Iris pigment epithelial cell (primary cell): Measurements from ENCODE around the gene TNNI3K.

Experiments
- DNase-seq: peaks from one replicate; pipeline ENCODE4 v3.0.0-alpha.2; 2011; ENCODE audit warnings: low read depth

TNNI3K gene

DNA sequence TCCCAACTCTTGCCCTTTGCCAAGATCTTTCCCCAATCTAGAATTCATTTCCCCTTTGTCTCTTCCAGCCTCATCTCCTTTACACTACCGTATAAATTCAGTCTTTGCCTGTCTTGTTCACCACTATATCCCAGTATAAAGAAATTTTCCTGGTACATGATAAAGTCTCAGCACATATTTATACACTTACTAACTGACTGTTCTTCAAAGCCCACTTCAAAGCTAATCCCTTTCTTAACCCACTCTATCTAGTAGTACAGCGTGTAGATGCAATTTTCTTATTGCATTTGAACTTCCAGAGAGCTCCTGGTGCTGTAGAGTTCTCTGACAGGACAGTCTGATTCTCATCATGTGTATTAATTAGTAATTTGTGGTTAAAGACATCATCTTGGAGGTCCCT, 199.1 kb downstream of the TNNI3K start:
- DNase-seq: no peak

DNA sequence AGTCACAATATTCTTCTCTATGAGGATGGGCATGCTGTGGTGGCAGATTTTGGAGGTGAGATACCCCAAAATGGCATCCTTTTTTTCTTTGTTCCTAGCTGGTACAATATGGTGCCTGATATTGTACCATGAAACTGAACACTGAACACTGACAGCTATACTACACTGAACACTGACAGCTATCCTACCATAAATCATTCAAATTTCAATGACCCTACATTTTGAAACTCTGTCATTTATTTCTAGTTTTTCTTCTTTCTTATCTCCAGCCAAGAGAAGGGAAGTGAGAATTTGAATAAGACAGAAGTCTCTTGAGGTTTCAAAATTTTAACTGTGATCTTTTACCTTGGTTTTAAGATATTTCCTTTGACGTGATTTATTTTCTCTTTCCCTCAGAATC, 200.9 kb downstream of the TNNI3K start:
- no peak for DNase-seq

DNA sequence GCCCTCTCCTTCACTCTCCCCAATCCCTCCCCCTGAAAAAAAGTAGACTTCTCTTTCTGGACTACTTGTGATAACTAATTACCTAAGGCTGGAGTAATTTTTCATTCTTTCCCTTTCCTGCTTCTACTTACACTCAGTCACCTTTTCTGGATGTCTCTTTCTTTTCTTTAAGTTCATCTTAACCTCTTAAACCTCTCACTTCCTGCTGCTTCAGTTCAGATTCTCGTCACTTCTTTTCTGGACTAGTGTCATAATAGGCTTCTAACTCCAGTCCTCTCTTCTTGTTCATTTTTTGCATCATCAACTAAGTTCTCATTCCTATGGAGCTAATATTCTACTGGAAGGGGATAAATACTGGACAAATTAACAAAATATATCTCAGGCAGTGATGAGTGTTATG, 201.8 kb downstream of the TNNI3K start:
- DNase-seq: no peak

DNA sequence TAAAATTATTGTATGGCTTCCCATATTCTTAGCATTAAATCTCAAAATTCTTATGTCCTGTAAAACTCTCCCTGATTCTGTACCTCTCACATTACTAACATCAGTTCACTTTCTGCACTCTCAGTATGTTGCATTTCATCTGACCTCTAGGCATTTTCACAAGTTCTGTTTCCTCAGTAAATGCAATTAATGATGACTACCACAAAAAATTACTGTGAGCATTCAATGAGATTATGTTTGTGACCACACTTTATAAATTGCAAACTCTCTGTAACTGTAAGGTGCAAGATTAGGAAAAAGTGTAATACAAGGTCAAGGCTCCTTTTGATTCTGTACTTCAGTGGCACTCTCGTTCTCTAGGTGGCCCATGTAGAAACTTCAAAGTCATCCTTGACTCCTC, 216.8 kb downstream of the TNNI3K start:
- no peak for DNase-seq

DNA sequence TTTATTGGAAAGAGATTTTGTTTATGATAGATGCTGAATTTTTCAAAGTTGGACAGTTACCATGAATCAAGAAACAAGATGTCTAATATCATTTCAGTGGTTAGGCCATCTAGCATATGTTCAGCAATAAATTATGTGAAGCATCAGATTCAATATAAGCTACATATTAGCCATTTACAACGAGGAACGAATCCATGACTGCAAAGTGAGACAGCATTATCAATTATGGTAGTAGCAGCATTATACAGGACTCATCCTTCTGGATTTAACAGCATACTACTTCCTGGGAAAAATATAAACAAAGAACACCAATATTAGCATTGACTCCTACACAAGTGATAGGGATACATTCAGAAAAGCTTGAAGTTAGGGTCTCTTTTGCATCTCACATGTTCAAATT, 218.1 kb downstream of the TNNI3K start:
- no peak for DNase-seq

DNA sequence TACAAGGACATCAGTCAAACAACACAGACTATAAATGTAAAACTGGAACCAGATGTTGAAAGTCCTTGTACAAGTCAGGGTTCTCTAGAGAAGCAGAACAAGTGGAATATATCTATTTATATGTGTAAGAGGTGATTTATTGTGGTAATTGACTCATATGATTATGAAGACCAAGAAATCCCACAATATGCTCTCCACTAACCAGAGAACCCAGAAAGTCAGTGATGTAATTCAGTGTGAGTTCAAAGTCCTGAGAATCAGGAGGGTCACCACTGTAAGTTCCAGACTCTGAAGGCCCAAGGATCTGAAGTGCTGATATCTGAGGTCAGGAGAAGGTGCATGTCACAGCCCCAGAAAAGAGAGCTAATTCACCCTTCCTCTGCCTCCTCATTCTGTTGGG, 220.2 kb downstream of the TNNI3K start:
- no peak for DNase-seq

DNA sequence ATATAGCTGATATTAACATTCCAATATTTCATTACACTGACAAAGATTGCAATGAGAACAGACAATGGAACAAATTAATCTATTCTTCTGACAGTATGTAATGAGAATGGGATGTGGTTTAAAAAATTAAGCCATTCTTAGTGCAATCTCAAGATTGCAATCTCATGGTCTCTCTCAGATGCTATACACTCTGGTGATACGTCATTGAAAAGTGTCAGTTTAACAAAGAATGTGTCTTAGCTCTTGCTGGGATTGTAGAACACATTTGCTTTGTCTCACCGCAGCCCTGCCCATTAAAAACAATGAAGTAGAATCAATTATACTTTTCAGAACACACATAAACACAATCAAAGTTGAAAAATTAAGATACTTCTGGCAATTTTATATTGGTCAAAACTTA, 222.1 kb downstream of the TNNI3K start:
- no peak for DNase-seq

DNA sequence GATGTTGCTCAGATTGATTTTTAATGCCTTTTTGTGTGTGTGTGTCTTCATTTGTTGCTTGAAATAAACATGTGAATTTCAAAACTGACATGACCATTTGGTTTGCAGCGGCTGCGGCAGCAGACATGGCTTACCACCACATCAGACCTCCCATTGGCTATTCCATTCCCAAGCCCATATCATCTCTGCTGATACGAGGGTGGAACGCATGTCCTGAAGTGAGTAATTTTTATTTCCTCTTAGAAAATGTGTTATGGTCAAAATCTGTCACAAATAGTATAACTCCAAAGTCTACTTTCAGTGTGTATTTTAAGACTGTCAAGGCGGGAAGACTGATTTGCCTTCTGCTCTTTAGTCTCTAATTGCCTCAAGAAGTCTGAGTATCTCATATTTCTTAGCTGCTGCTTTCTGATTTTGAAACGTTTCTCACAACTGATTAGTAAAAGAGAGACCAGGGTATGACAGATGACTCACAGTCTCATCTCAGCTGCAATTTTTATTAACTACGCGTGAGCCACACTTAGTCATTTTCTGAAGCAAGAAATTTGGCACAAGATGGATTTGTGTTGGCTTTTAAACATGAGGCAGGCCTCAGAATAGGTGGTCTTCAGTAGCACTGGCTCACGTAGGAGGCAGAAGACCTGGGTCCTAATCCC, 228.3 kb downstream of the TNNI3K start:
- no peak for DNase-seq

DNA sequence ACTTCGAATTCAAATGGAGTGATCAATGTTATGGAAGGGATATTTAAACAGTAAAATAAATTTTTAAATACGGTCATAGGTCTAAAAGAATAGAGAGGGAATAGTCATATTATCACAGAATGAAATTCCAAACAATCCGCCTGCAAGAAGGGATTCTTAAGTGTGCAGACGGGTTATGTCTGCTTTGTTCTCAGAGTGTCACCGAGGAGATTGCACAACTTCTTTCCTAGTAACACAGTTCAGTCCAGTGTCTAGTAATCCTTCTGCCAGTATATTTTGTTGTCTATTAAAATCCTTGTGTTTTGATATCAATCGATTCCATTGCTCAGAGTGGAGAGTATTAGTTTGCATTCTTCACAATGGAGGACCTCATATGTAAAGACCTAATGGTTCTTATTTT, 228.8 kb downstream of the TNNI3K start:
- no peak for DNase-seq

DNA sequence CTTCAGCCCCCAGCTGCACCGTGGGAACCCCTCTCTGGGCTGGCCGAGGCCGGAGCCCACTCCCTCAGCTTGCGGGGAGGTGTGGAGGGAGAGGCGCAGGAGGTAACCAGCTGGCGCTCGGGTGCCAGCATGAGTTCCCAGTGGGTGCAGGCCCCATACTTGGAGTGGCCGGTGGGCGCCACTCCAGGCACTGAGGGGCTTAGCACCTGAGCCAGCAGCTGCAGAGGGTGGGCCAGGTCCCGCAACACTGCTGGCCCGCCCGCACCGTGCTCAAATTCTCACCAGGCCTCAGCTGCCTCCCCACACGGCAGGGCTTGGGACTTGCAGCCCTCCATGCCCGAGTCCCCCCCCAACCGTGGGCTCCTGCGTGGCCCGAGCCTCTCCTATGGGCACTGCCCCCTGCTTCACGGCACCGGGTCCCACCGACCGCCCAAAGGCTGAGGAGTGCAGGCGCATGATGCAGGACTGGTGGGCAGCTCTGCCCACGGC, 230.1 kb downstream of the TNNI3K start:
- DNase-seq: no peak

DNA sequence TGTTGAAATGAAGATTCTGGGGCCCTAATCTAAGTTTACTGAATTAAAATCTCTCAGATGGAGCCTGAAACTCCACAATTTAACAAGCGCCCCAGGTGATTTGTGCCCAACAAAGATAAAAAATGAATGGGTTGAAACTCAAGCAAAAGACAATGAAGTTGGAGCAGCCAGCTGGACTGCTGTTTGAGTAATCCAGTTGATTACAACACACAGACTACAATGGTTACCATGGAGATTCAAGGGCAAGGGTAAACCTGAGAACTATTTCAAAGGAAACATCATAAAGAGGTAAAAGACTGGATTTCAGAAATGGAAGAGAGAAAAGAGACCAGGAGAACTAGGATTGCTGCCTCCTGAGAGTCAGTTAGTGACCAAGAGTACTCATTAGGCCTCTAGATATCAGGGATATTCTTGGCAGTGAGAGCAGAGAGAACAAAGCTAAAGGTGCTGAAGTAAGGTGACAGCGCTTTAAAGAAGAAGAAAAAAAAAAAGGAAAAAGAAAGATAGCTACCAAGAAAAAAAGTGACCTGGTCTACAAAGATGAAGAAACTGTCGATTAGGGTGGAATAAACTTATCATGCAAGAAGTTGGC, 232.7 kb downstream of the TNNI3K start:
- no peak for DNase-seq

DNA sequence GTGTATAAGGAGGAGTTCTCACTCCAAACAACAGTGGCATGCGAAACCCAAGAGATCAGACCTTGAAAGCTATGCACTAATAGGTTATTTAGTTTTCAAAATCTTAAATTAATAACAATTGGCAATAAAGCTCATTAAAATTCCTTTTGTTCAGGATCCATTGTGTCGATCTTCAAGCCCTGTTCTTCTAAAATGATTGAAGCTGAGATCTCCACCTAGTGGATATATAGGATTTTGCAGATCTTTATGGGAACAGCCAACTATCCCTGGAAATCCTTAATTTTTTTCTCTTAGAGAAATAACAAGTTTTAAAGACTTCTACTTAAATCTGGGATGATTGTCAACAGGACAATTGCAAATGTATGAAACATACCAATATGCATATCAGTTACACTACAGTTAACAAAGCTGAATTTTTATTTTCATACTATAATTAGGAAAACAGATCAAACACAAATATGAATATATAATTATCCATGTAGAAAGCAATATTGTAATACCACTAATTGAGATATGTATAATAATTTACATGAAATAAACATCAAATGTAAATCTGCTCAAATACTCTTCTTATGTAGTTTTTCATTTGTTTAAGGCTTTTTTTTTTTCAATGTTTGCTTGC, 233.9 kb downstream of the TNNI3K start:
- DNase-seq: peak; percentile 38

DNA sequence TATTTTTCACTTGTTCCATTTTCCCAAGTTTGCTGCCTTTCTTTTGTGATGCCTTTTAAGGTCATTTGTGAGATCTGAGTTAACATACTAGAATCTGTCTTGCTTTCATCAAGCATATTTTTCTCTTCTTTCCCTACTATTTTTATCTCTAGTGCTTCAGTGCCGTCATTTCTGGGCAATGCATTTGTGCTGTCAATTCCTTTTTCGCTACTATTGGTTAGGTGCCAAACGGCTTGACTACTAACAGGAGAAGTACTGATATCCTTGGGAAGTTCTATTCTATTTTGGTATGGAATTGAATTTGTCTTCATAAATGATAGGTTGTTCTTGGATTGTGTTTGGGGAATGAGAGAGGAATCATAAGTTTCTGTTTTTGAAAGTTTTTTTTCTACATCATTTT, 235.1 kb downstream of the TNNI3K start:
- DNase-seq: no peak

DNA sequence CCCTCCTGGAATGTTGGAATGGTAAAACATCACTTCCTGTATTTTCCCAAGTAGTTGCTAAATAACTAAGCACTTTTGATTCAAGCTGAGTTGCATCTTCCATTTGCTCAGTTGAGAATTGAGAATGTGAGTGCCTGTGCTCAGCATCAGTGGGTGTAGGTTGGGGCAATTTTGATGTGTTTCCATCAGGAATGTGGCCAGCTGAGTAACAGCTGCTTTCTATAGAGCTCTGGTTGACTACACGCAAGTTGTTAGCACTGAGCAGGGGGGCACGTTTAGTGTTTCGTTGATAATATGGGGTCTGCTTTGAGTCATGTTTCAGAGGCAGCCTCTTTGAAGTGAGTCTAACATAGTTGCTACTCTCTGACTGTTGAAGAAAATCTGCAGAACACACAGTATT, 235.7 kb downstream of the TNNI3K start:
- no peak for DNase-seq

DNA sequence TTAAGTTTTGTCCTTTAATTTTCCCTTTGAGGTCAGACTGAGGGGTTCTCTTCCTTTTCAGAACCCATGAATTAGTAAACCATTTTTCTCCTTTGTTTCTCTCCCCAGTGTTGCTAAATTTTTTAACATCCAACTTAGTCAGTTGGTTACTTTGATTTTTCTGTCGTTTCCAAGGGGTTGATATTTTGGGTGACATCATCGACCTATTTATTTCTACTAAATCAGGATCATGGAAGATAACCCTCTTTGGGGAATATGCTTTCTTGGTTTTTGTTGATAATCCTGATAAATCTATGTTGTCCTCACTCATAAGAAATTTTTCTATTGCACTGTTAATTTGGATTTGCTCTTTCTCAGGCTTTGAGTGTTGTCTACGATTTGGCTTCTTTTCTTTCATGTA, 236.3 kb downstream of the TNNI3K start:
- no peak for DNase-seq

DNA sequence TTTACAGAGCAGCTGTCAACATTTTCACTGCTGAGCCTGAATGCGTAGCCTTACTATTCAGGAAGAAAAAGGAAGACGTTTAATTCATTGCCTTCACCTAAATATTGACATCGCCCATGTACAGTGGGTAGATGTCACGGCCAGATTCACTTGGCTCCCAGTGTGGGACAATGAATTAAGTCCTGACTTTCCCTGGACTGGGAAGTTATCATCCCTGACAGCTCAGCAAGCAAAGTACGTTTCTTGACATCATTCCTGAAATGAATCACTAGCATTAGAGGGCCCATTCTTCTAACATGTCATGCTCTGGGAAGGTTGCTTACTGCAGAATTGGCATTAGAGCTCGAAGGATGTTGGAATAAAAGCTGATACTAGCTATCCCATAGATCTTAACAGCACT, 239.4 kb downstream of the TNNI3K start:
- DNase-seq: no peak

DNA sequence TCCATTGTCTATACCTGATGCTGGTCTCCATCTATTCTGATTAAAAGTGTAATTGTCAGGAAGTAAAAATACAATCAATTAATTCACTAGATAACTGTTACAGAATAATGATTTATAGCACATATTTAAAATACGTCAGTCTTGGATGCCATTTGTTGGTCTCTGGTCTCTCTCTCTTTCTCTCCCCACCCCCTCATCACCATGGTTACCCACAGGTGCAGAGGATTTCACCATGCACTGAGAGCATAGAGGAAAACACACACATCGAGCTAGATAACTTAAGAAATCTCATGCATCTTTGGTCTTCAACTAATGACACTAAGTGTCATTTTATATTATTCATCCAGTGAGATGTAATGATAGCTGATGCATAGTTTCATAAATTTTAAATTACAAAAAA, 243.8 kb downstream of the TNNI3K start:
- no peak for DNase-seq

DNA sequence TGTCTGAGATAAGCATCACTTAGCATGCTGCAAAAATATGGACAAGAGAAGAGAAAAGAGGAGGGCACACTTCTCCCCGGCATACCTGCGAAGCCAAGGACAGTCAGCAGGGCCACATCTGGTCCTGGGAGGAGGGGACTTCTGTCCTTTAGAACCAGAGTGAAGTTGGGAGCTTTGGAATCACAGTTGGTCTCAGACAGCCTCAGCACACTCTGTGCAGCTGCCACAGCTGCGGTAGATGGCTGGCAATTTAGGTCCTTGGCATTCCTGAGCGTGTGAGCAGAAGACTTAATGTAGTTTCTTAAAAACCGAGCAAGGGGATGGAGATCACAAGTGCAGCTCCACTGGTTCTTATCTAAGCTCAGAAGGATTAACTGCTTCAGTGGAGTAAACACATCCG, 244.9 kb downstream of the TNNI3K start:
- no peak for DNase-seq

DNA sequence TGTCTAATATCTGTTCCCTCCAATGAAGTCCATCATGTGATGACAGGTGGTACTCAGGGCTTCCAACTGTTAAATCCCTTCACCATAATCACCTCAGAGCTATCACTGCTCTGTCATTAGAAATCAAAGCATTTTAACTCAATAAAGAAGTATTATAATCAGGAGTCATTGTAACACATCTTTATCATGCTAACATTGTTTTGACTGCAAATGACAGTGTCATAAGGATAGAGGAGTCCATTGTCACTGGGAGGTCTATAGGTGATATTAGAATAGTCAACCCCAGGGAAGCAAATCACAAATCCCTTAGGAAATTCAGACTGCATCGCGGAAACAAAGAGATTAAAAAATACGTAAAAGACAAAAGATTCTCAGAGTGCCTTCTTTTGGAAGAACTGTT, 246.4 kb downstream of the TNNI3K start:
- DNase-seq: no peak

DNA sequence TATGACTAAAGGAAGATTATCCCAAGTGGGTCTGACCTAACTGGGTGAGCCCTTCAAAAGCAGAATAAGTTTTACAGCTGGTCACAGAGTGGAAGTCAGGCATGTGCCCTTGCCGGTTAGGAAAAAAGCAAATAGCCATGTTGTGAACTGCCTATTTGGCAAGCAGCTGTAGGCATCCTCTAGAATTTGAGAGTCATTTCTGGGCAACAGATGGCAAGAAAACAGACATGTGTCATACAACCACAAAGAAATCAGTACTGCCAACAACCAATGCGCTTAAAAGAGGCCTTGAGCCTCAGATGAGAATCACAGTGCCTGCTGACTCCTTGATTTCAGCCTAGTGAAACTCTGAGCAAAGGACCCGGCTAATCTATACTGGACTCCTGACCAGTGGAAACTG, 250.4 kb downstream of the TNNI3K start:
- no peak for DNase-seq

DNA sequence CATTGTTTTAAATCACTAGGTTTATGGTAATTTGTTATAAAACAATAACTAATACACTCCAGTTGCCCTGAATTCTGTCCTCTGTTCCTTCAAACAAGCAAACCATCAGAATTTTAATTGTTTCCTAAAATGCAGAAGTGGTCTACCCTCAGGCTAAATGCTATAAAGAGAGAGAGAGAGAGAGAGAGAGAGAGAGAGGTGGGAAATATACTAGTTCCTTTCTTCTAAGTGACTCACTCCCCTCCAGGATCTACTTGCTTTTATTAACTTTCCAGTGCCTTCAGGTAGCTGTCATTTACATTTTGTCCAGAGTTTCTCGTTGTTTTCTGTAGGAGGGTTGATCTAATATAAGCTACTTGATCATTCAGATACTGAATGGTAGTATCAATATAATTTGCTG, 250.8 kb downstream of the TNNI3K start:
- DNase-seq: no peak

DNA sequence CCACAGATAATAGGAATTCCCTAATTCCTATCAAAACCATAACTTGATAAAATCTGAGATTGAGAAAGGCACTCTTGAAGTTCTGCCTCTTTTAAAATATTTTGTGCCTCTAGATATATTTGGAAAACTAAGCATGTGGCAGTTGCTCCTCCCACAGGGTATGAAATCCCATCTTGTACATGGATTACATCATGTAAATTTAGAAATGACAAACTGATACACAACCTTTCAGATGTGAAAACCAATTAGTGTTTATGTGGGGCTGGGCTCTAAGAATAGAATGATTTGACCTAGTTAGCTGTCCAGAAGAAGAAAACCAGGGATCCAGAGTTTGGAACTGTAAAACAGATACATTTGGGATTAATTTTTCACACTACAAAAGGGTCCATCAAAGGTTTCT, 261.5 kb downstream of the TNNI3K start:
- DNase-seq: no peak

DNA sequence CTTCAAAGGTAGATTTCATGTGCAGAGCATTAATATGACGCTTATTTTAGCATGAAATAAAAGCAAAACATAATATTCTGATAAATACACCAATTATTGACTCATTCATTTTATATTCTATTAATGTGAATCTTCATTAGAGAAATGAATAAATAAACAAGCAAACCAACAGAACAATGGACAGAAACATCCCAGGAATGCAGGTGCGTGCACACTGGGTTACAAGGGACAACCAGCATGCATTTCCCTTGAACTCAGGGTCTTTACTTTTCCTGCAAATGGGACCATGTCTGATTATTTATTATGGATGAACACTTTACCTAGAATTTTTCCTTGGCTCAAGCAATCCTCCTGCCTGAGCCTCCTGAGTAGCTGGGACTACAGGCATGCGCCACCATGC, 263.7 kb downstream of the TNNI3K start:
- DNase-seq: no peak

DNA sequence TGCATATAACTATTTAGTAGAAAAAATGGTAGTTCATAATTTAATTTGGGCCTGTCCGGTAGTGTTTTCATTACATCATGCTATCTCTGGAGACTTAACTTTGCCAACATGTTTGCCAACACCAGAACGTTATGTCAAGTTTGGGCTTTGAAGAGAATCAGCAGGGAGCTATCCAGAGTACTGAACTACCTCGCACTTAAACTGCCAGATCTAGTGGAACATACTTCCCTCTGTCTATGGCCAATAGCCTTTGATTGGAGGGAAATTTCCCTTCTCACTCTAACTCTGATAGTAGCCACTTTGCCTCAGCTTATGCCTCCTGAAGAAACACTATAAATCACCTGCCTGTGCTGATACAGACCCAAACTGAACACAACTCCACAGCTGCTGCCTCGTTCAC, 267.2 kb downstream of the TNNI3K start:
- DNase-seq: peak; percentile 25
